RWPE1 (cell line): Measurements from ENCODE around the gene RBM3.

Source experiments
- CTCF ChIA-PET: fragments of 350-600 bp; sonication (Branson Sonifier 250); formaldehyde crosslinking; extraction: SDS; loops from one replicate; lab custom pipeline; 2021; lab: Yijun Ruan, JAX
- POLR2A ChIA-PET: fragments of 400-600 bp; formaldehyde crosslinking; extraction: SDS; loops from one replicate; lab custom pipeline; 2020; ENCODE audit warnings: antibody characterized with exemption; ENCODE audit not compliant: low non-redundant PET; lab: Yijun Ruan, JAX
- DNase-seq: peaks from one replicate; pipeline ENCODE4 v3.0.0; 2012; ENCODE audit warnings: low spot score
- H3K27ac ChIP-seq: fragments of 450-650 bp; 2 replicates; pipeline ENCODE4 v1.5.1; 2017
- TF ChIP-seq, protein P1 (sequence below): fragments of 450-650 bp; conservative IDR thresholded peaks from 2 replicates; pipeline ENCODE4 v1.5.1; 2017; ENCODE audit warnings: low read depth, mild to moderate bottlenecking

RBM3 gene

DNA sequence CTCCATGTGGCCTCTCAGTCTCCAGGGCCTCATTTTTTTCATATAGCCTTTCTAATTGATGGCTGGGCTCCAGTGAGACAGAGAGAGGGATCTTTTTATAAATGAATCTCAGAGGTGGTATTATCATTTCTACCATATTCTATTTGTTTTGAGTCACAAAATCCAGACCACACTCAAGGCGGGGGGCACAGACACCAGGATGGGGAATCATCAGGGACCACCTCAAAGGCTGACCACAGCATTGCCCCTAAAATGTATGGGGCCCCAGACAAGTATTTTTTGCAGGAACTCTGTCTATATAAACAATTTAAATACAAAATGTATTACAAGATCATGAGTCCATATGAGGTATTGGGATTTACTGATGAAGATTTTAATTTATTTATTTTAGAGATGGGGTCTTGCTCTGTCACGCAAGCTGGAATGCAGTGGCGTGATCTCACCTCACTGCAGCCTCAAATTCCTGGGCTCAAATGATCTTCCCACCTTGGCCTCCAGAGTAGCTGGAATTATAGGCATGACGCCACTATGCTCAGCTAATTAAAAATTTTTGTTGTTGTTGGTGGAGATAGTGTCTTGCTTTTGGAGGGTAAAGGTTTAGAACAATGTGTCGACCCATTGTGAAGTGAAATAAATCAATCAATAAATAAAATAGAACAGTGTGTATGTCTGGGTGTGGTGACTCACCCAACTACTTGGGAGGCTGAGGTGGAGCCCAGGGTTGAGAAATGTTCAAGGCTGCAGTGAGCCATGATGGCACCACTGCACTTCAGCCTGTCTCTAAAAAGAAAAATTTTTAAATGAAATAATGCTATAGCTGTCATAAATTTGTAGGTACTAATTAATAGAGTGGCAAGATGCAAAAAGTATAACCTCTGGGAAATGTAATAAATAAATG, 52.4 kb downstream of the RBM3 start:
- TF ChIP-seq, protein P1, sequence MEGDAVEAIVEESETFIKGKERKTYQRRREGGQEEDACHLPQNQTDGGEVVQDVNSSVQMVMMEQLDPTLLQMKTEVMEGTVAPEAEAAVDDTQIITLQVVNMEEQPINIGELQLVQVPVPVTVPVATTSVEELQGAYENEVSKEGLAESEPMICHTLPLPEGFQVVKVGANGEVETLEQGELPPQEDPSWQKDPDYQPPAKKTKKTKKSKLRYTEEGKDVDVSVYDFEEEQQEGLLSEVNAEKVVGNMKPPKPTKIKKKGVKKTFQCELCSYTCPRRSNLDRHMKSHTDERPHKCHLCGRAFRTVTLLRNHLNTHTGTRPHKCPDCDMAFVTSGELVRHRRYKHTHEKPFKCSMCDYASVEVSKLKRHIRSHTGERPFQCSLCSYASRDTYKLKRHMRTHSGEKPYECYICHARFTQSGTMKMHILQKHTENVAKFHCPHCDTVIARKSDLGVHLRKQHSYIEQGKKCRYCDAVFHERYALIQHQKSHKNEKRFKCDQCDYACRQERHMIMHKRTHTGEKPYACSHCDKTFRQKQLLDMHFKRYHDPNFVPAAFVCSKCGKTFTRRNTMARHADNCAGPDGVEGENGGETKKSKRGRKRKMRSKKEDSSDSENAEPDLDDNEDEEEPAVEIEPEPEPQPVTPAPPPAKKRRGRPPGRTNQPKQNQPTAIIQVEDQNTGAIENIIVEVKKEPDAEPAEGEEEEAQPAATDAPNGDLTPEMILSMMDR = no peak
- DNase-seq = no peak
- ChIA-PET POLR2A (no interaction called here), CTCF (no interaction called here)
- H3K27ac ChIP-seq = no peak overlapping the region
